GM12864 (cell line): ENCODE data around the gene TCERG1L.

Experiments used
- DNase-seq: peaks from one replicate; pipeline ENCODE4 v3.0.0-alpha.2; 2011; ENCODE audit warnings: low read depth
- H3K4me3 ChIP-seq: 2 replicates; pipeline ENCODE4 v1.5.1; 2011; ENCODE audit warnings: mild to moderate bottlenecking, low read depth, low read length, control low read depth
- CTCF ChIP-seq: IDR thresholded peaks from 2 replicates; pipeline ENCODE4 v1.5.1; 2011; ENCODE audit warnings: low read depth, mild to moderate bottlenecking, moderate library complexity, low read length, control low read depth, inconsistent platforms; ENCODE audit errors: missing control alignments

TCERG1L gene

GRCh38 chr10:131273476-131273875, 38.0 kb downstream of the TCERG1L start:
- no peak for TF ChIP-seq CTCF
- no peak for DNase-seq
- no peak overlapping the region for H3K4me3 ChIP-seq

- H3K4me3 ChIP-seq, result no peak overlapping the region
- no peak for TF ChIP-seq CTCF
- DNase-seq, result no peak
These were observed 38.5 kb downstream of the TCERG1L start for GRCh38 chr10:131272897-131273451.

- DNase-seq, result no peak
- TF ChIP-seq CTCF, result no peak
- H3K4me3 ChIP-seq, result no peak overlapping the region
These were observed 39.6 kb downstream of the TCERG1L start for GRCh38 chr10:131271966-131272365.

- TF ChIP-seq CTCF, result no peak
- no peak overlapping the region for H3K4me3 ChIP-seq
- no peak for DNase-seq
These were observed 40.2 kb downstream of the TCERG1L start for GRCh38 chr10:131271195-131271880.

GRCh38 chr10:131270461-131271190, 40.9 kb downstream of the TCERG1L start:
- no peak for DNase-seq
- no peak for TF ChIP-seq CTCF
- H3K4me3 ChIP-seq, result no peak overlapping the region

- no peak for DNase-seq
- TF ChIP-seq CTCF, result no peak
- H3K4me3 ChIP-seq, result no peak overlapping the region
These were observed 41.6 kb downstream of the TCERG1L start for GRCh38 chr10:131269776-131270460.
